Pericardium fibroblast (primary cell): Measurements from ENCODE around the gene IL2RG. TPM values are rescaled to one million over a fixed set of nuclear protein-coding genes. Genes with fewer than 3 reads are reported as not detected.

ENCODE experiments used
- total RNA-seq: library from RNA; depleted of rRNA; stranded (reverse); fragments of >200 nt; gene quantifications from 2 replicates; pipeline ENCODE4 v1.2.3, GENCODE V29; 2015

IL2RG gene
- not detected in 2 replicates for total RNA-seq

GRCh38 chrX:71111141-71111843, at the start of gene IL2RG:
IL2RG (minus strand) TSS chrX:71111577; CDS start chrX:71111539, 38 bp downstream.

GRCh38 chrX:71144651-71145050, 33.3 kb upstream of the IL2RG start, which contains the start of gene NLGN3:
NLGN3 (plus strand) TSS chrX:71144841; CDS start chrX:71147750, 2,909 bp downstream.

GRCh38 chrX:71118032-71118984, 6.9 kb upstream of the IL2RG start, which contains the start of gene MED12:
MED12 (plus strand) TSS chrX:71118596; CDS start chrX:71118755, 159 bp downstream.

GRCh38 chrX:71106427-71106826, 5.0 kb downstream of the IL2RG start, which contains the start of gene CXorf65:
CXorf65 (minus strand) TSS chrX:71106740; CDS start chrX:71106556, 184 bp downstream.

GRCh38 chrX:71095555-71095980, 15.8 kb downstream of the IL2RG start, which contains the start of gene FOXO4:
FOXO4 (plus strand) TSS chrX:71095851; CDS start chrX:71096529, 678 bp downstream.

GRCh38 chrX:71068044-71068918, 43.1 kb downstream of the IL2RG start, which contains the start of gene SNX12:
SNX12 (minus strand) TSS chrX:71068334; CDS start chrX:71068306, 28 bp downstream.

Other genes starting within 250 kb of the IL2RG start
- not detected in 2 replicates for gene TEX11, start 202.9 kb downstream of the IL2RG start, total RNA-seq
- not detected in 2 replicates for gene SLC7A3, start 180.5 kb downstream of the IL2RG start, total RNA-seq
- gene SNX12, start 43.2 kb downstream of the IL2RG start, total RNA-seq, result 46.2 and 56.9 TPM in 2 replicates
- gene FOXO4, start 15.7 kb downstream of the IL2RG start, total RNA-seq, result 2.7 and 4.1 TPM in 2 replicates
- gene CXorf65, start 4.8 kb downstream of the IL2RG start, total RNA-seq, result not detected in 2 replicates
- 14.5 and 39.3 TPM in 2 replicates for gene MED12, start 7.0 kb upstream of the IL2RG start, total RNA-seq
- 0.23 and 1.6 TPM in 2 replicates for gene NLGN3, start 33.3 kb upstream of the IL2RG start, total RNA-seq
- not detected in 2 replicates for gene GJB1, start 111.6 kb upstream of the IL2RG start, total RNA-seq
- 16.3 and 19.0 TPM in 2 replicates for gene ZMYM3, start 142.6 kb upstream of the IL2RG start, total RNA-seq
- 225 and 251 TPM in 2 replicates for gene NONO, start 172.1 kb upstream of the IL2RG start, total RNA-seq
- gene ITGB1BP2, start 190.2 kb upstream of the IL2RG start, total RNA-seq, result 0.23 and 2.0 TPM in 2 replicates